A673 (cell line): ENCODE measurements around the gene ARSB.

ENCODE experiments used
- CTCF ChIP-seq: fragments of 300-800, 200-600 bp; sonication (generic); conservative IDR thresholded peaks from 2 replicates; pipeline ENCODE4 v1.5.1; 2017; ENCODE audit warnings: low read depth, mild to moderate bottlenecking, antibody characterized with exemption, low read length, moderate library complexity, mixed read lengths
- EZH2 ChIP-seq: fragments of 200-600 bp; sonication (generic); IDR thresholded peaks from 2 replicates; pipeline ENCODE4 v1.6.1; 2017; ENCODE audit warnings: borderline replicate concordance, low read depth, mild to moderate bottlenecking, mixed read lengths, antibody characterized with exemption, low read length; ENCODE audit not compliant: poor library complexity, severe bottlenecking

- TF ChIP-seq CTCF (no peak), EZH2 (no peak)
Observed at GRCh38 chr5:78985116-78985724, at the start of gene ARSB.
